GM19238 (cell line): ENCODE data around the gene SPATA1.
"Not testable (repeated sequence)": the region's sequence is repeated elsewhere in the genome, so short reads cannot be mapped to it uniquely, and the experiment has no call there.

Source experiments
- DNase-seq: peaks from one replicate; pipeline ENCODE4 v3.0.0; 2011; ENCODE audit warnings: low spot score; ENCODE audit not compliant: insufficient read length

The SPATA1 gene

GRCh38 chr1:84594959-84595358 lies 88.8 kb downstream of the SPATA1 start:
- DNase-seq, result not testable (repeated sequence)

- DNase-seq, result no peak
Observed at GRCh38 chr1:84597011-84597410, 90.8 kb downstream of the SPATA1 start.

- no peak for DNase-seq
Observed at GRCh38 chr1:84598418-84598817, 92.2 kb downstream of the SPATA1 start.

- DNase-seq, result no peak
Observed at GRCh38 chr1:84598846-84599741, 92.9 kb downstream of the SPATA1 start.

- DNase-seq, result no peak
Observed at GRCh38 chr1:84600796-84601195, 94.6 kb downstream of the SPATA1 start.

GRCh38 chr1:84603223-84603622 lies 97.0 kb downstream of the SPATA1 start:
- DNase-seq, result no peak

GRCh38 chr1:84603941-84604830 lies 98.0 kb downstream of the SPATA1 start:
- DNase-seq, result no peak

GRCh38 chr1:84605157-84605556 lies 99.0 kb downstream of the SPATA1 start:
- no peak for DNase-seq

GRCh38 chr1:84606977-84607376 lies 100.8 kb downstream of the SPATA1 start:
- no peak for DNase-seq

- no peak for DNase-seq
Observed at GRCh38 chr1:84611091-84611490, 104.9 kb downstream of the SPATA1 start.

- no peak for DNase-seq
Observed at GRCh38 chr1:84611796-84612195, 105.6 kb downstream of the SPATA1 start.

GRCh38 chr1:84613026-84613425 lies 106.8 kb downstream of the SPATA1 start:
- DNase-seq, result no peak

- DNase-seq, result no peak
Observed at GRCh38 chr1:84613887-84614286, 107.7 kb downstream of the SPATA1 start.

GRCh38 chr1:84615790-84616189 lies 109.6 kb downstream of the SPATA1 start:
- no peak for DNase-seq
